Erythroblast (primary cell): Measurements from ENCODE around the gene HECTD2.

Source experiments
- GATA1 ChIP-seq: IDR thresholded peaks from 2 replicates; pipeline ENCODE4 v1.6.1; 2011; ENCODE audit warnings: low read depth, mild to moderate bottlenecking, control low read depth, low read length, moderate library complexity
- POLR2A ChIP-seq: IDR thresholded peaks from 2 replicates; pipeline ENCODE4 v1.6.1; 2011; ENCODE audit warnings: mild to moderate bottlenecking, low read length

- TF ChIP-seq POLR2A: no peak
- TF ChIP-seq GATA1: no peak
Observed at GRCh38 chr10:91514787-91515186, 104.6 kb downstream of the HECTD2 start.
